ENCODE measurements around the gene NLGN3.

DNA sequence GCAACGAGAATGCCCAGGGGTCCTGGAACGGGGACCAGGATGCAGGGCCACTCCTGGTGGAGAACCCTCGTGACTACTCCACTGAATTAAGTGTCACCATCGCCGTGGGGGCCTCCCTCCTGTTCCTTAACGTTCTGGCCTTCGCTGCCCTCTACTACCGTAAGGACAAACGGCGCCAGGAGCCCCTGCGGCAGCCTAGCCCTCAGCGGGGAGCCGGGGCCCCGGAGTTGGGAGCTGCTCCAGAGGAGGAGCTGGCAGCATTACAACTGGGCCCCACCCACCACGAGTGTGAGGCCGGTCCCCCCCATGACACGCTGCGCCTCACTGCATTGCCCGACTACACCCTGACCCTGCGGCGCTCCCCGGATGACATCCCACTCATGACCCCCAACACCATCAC lies 24.9 kb downstream of the NLGN3 start:
- TF ChIP-seq GATA2 (IDR thresholded peaks at IDR 0.05; ENCODE audit: low read depth, low read length) (no peak), GATA3 (IDR thresholded peaks at IDR 0.05; ENCODE audit: low read depth, low read length) (no peak)
